Renal pelvis (tissue), 4 donors: Measurements from ENCODE around the gene CD276. TPM values are rescaled to one million over a fixed set of nuclear protein-coding genes. Genes with fewer than 3 reads are reported as not detected.
A peak's percentile ranks its signal among the peaks of the same experiment; 100 is the strongest.

Source experiments
- DNase-seq: peaks from one replicate; pipeline ENCODE4 v3.0.0-alpha.2; 2013
- polyA plus RNA-seq, 3 donors: library from polyadenylated mRNA; unstranded; fragments of 120-200 nt; gene quantifications; one replicate each; pipeline ENCODE4 v1.2.1, GENCODE V29; 2013; ENCODE audit not compliant: insufficient read length in 3 of 3

CD276 gene
- polyA plus RNA-seq, 3 donors = 156 to 198 (median 175) TPM

DNA sequence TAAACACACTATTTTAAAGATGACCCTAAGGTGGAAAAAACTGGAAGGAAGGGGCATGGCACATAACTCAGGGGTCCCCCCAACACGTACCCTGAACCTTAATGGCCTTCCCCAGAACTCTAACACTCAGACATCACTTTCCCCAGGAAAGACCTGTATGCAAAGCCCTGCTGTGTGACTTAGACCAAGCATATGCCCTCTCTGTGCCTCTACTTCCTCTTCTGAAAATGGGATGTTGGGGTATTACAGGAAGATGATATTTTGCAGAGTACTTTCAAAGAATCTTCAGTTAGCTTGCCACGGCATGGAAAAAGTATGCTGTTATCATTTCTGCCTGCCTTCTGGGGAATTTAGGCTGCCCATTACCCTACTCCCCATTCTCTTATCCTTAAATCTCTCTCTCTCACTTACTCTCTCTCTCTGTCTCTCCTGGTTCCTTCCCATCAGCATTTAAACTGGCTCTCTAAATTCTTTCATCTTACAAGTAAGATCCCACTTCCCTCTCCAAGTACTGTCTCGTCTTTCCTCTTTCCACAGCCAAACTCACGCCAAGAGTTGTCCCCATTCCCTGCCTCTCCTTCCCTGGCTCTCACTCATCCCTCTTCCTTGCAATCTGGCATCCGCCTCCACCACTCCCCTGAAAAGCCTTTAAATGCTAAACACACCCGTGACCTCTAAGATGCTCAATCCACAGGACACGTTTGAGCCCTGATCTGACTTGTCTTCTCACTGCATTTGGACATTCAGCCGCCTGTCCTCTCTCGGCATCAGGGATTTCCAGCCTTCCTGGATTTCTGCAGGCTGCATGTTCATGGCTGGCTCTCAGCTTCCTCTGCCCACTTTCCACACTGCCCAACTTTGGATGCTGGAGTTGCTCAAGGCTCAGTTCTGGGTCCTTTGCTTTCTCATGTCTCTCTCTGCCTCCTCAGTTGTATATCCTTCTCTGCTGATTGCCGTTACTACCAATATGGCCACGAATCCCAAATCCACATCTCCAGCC lies 76.4 kb downstream of the CD276 start:
- no peak for DNase-seq

DNA sequence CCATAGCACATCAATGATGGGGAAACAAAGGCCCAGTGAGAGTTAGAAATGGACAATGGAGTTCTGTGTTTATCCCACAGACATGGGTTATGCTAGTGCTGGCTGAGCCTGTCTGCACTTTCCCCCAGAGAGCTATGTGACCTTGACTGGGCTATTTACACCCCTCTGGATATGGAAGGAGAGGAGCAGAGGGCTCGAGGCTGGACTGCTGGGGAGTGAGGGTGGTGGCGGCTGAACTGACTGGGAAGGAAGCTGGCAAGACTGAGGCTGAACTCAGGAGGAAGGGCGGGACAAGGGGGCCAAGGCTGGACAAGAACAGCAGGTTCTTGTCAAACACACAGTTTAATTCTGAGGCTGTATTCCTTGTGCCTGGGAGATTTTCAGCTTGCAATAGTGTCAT lies 79.7 kb downstream of the CD276 start:
- peak; percentile 40 for DNase-seq

Other genes with a start within 250 kb of the CD276 start
- under 1 TPM in 1 of 3 donors, not detected in 2; 0.55 TPM for gene REC114, start 241.2 kb upstream of the CD276 start, polyA plus RNA-seq
- 100 to 1,000 TPM; 178 to 181 (median 179) TPM for gene NPTN, start 51.0 kb upstream of the CD276 start, polyA plus RNA-seq
- 10 to 100 TPM; 19.3 to 26.9 (median 21.7) TPM for gene INSYN1, start 69.0 kb downstream of the CD276 start, polyA plus RNA-seq
- gene TBC1D21, start 189.2 kb downstream of the CD276 start, polyA plus RNA-seq = not detected
- 10 to 100 TPM; 68.0 to 92.2 (median 73.6) TPM for gene LOXL1, start 242.1 kb downstream of the CD276 start, polyA plus RNA-seq